A673 (cell line): Measurements from ENCODE around the gene GRIK4.

Source experiments
- CTCF ChIP-seq: fragments of 300-800, 200-600 bp; sonication (generic); conservative IDR thresholded peaks from 2 replicates; pipeline ENCODE4 v1.5.1; 2017; ENCODE audit warnings: low read depth, mild to moderate bottlenecking, antibody characterized with exemption, low read length, moderate library complexity, mixed read lengths
- EZH2 ChIP-seq: fragments of 200-600 bp; sonication (generic); IDR thresholded peaks from 2 replicates; pipeline ENCODE4 v1.6.1; 2017; ENCODE audit warnings: borderline replicate concordance, low read depth, mild to moderate bottlenecking, mixed read lengths, antibody characterized with exemption, low read length; ENCODE audit not compliant: poor library complexity, severe bottlenecking

DNA sequence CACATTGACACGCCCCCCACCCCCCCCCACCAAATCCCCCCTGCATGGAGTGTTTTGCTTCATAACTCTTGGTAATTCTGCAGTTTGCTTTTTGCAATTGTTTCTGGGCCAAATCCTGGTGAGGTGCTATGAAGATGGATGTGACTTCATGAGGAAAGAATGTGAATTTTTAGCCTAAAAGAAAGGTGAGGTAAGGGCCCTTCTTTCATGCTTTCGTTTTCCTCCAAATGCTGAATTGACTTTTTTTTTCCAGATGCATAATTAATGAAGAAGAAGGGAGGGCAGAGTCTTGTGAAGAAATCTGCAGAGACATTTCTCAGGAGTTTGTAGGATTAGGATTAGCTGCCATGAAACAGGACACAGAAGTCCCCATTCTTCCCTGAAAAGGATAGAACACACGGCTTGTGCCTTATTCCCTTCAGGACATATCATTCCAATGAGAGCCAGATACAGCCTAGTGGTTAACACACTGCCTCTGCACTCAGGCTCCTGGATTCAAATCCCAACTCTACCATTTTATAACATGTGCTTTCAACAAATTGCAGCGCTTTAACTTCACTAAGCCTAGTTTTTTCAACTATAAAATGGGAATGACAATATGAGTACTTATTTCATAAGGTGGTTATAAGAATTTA, 492.8 kb downstream of the GRIK4 start:
- no peak for TF ChIP-seq CTCF
- no peak for TF ChIP-seq EZH2
